ENCODE results near the gene NPAS1.
"Not testable (repeated sequence)": the region's sequence is repeated elsewhere in the genome, so short reads cannot be mapped to it uniquely, and the experiment has no call there.

GRCh38 chr19:47010549-47010948 lies 9.1 kb upstream of the NPAS1 start:
- TF ChIP-seq POLR2A (IDR thresholded peaks at IDR 0.05) = not testable (repeated sequence)
- TF ChIP-seq, protein P1, sequence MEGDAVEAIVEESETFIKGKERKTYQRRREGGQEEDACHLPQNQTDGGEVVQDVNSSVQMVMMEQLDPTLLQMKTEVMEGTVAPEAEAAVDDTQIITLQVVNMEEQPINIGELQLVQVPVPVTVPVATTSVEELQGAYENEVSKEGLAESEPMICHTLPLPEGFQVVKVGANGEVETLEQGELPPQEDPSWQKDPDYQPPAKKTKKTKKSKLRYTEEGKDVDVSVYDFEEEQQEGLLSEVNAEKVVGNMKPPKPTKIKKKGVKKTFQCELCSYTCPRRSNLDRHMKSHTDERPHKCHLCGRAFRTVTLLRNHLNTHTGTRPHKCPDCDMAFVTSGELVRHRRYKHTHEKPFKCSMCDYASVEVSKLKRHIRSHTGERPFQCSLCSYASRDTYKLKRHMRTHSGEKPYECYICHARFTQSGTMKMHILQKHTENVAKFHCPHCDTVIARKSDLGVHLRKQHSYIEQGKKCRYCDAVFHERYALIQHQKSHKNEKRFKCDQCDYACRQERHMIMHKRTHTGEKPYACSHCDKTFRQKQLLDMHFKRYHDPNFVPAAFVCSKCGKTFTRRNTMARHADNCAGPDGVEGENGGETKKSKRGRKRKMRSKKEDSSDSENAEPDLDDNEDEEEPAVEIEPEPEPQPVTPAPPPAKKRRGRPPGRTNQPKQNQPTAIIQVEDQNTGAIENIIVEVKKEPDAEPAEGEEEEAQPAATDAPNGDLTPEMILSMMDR (IDR thresholded peaks at IDR 0.05) = not testable (repeated sequence)

All from Peyer's patch (tissue), 4 donors.